Glutamatergic neuron (in vitro differentiated cells): ENCODE data around the gene KIF21A. TPM values are rescaled to one million over a fixed set of nuclear protein-coding genes. Genes with fewer than 3 reads are reported as not detected.

Experiments used
- DNase-seq: peaks from one replicate; pipeline ENCODE4 v3.0.0; 2022
- H3K27ac Mint-ChIP-seq: one replicate; pipeline ENCODE4 v1.8.0; 2020; ENCODE audit warnings: mild to moderate bottlenecking, mixed read lengths, inconsistent platforms; ENCODE audit not compliant: unreplicated experiment
- H3K27me3 Mint-ChIP-seq: one replicate; pipeline ENCODE4 v1.8.0; 2020; ENCODE audit warnings: mild to moderate bottlenecking, moderate library complexity, mixed read lengths, inconsistent platforms; ENCODE audit not compliant: unreplicated experiment
- H3K36me3 Mint-ChIP-seq: one replicate; pipeline ENCODE4 v1.8.0; 2020; ENCODE audit warnings: mild to moderate bottlenecking, mixed read lengths, inconsistent platforms; ENCODE audit not compliant: unreplicated experiment
- H3K4me1 Mint-ChIP-seq: one replicate; pipeline ENCODE4 v1.8.0; 2020; ENCODE audit warnings: mild to moderate bottlenecking, low read depth, mixed read lengths, inconsistent platforms; ENCODE audit not compliant: unreplicated experiment
- H3K4me3 Mint-ChIP-seq: one replicate; pipeline ENCODE4 v1.8.0; 2020; ENCODE audit warnings: mild to moderate bottlenecking, mixed read lengths, inconsistent platforms; ENCODE audit not compliant: unreplicated experiment
- H3K9me3 Mint-ChIP-seq: one replicate; pipeline ENCODE4 v1.8.0; 2020; ENCODE audit warnings: mild to moderate bottlenecking, moderate library complexity, mixed read lengths, inconsistent platforms; ENCODE audit not compliant: unreplicated experiment
- total RNA-seq: library from RNA; stranded (reverse); fragmentation: NEBNext Ultra II Directional; extraction: Animal tissue kit (Norgen Biotek cat#: 25700); gene quantifications from one replicate; pipeline ENCODE4 v1.2.1, GENCODE V29; 2021; ENCODE audit not compliant: unreplicated experiment
- TF ChIP-seq, protein P1 (sequence below): fragments of 200-600 bp; sonication (generic); IDR thresholded peaks from one replicate; pipeline ENCODE4 v1.5.0; 2021; ENCODE audit not compliant: partially characterized antibody, unreplicated experiment

Gene KIF21A
- total RNA-seq, 1 donor from 2014 or later: 93.1 TPM

DNA sequence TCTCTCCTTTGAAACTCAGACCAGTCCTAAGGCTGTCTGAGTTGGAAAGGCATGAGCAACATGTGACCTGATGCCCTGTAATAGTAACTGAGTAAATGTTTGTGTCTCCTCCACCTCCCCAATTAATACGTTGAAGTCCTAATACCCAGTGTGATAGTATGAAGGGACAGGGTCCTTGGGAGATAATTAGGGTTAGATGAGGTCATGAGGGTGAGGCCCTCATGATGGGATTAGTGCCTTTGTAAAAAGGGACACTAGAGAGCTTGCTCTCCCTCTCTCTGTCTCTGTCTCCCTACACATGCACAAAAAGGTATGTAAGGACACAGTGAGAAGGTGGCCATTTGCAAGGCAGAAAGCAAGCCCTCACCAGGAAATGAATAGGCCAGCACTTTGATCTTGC lies 18.1 kb upstream of the KIF21A start:
- H3K36me3 Mint-ChIP-seq: no peaks in the 10 kb centered on the region
- no peak for DNase-seq

GRCh38 chr12:39459027-39459434 lies 16.1 kb upstream of the KIF21A start:
- Mint-ChIP-seq H3K9me3 (peaks cover 2% of the 10 kb centered on the region), H3K4me3 (no peak overlapping the region), H3K27ac (peak overlapping the region; percentile 35), H3K36me3 (no peaks in the 10 kb centered on the region), H3K27me3 (no peaks in the 10 kb centered on the region), H3K4me1 (no peaks in the 10 kb centered on the region)
- TF ChIP-seq, protein P1, sequence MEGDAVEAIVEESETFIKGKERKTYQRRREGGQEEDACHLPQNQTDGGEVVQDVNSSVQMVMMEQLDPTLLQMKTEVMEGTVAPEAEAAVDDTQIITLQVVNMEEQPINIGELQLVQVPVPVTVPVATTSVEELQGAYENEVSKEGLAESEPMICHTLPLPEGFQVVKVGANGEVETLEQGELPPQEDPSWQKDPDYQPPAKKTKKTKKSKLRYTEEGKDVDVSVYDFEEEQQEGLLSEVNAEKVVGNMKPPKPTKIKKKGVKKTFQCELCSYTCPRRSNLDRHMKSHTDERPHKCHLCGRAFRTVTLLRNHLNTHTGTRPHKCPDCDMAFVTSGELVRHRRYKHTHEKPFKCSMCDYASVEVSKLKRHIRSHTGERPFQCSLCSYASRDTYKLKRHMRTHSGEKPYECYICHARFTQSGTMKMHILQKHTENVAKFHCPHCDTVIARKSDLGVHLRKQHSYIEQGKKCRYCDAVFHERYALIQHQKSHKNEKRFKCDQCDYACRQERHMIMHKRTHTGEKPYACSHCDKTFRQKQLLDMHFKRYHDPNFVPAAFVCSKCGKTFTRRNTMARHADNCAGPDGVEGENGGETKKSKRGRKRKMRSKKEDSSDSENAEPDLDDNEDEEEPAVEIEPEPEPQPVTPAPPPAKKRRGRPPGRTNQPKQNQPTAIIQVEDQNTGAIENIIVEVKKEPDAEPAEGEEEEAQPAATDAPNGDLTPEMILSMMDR: no peak
- DNase-seq: no peak

More for the DNA sequence above, 18.1 kb upstream of the KIF21A start:
- Mint-ChIP-seq H3K27me3 (no peaks in the 10 kb centered on the region), H3K9me3 (no peaks in the 10 kb centered on the region), H3K4me3 (no peak overlapping the region), H3K4me1 (no peaks in the 10 kb centered on the region), H3K27ac (no peak overlapping the region)
- TF ChIP-seq, protein P1: no peak

GRCh38 chr12:39451977-39452376 lies 9.1 kb upstream of the KIF21A start:
- Mint-ChIP-seq H3K27me3 (no peaks in the 10 kb centered on the region), H3K9me3 (peaks cover 3% of the 10 kb centered on the region), H3K36me3 (no peaks in the 10 kb centered on the region), H3K4me1 (peaks cover 8% of the 10 kb centered on the region), H3K4me3 (no peak overlapping the region), H3K27ac (no peak overlapping the region)
- TF ChIP-seq, protein P1: no peak
- no peak for DNase-seq

DNA sequence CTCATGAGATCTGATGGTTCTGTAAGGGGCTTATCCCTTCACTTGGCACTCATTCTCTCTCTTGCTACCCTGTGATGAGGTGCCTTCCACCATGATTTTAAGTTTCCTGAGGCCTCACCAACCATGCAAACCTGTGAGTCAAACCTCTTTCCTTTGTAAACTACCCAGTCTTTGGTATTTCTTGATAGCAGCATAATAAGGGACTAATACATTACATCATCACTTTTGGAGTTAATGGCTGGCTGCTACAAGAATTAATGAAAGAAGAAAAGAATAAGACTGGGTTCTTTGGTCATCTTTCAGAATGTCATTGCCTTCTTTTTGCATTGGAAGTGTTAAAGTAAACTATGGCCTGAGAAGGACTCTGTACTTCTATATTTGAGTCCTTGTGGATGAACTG lies 5.1 kb upstream of the KIF21A start:
- peaks cover 4% of the 10 kb centered on the region for H3K36me3 Mint-ChIP-seq
- TF ChIP-seq, protein P1: no peak
- peaks cover 4% of the 10 kb centered on the region for H3K27me3 Mint-ChIP-seq
- no peak overlapping the region for H3K4me3 Mint-ChIP-seq
- H3K4me1 Mint-ChIP-seq: peaks cover 15% of the 10 kb centered on the region
- DNase-seq: no peak
- H3K9me3 Mint-ChIP-seq: peaks cover 6% of the 10 kb centered on the region
- no peak overlapping the region for H3K27ac Mint-ChIP-seq

- TF ChIP-seq, protein P1: no peak
- H3K36me3 Mint-ChIP-seq: peaks cover 4% of the 10 kb centered on the region
- peak overlapping the region; percentile 99 for H3K27ac Mint-ChIP-seq
- H3K4me3 Mint-ChIP-seq: peak overlapping the region; percentile 95
- peaks cover 19% of the 10 kb centered on the region for H3K4me1 Mint-ChIP-seq
- no peak for DNase-seq
- peaks cover 12% of the 10 kb centered on the region for H3K9me3 Mint-ChIP-seq
- H3K27me3 Mint-ChIP-seq: peaks cover 9% of the 10 kb centered on the region
Measured at GRCh38 chr12:39443929-39444209, 949 bp upstream of the KIF21A start.
